HCT116 (cell line): ENCODE data around the gene MRTFB. TPM values are rescaled to one million over a fixed set of nuclear protein-coding genes. Genes with fewer than 3 reads are reported as not detected.

ENCODE experiments used
- ATAC-seq: fragments of 200-7000 bp; cut with Tn5 transposase; 2 replicates; pipeline ENCODE4 v1.9.1; 2020; ENCODE audit warnings: mild to moderate bottlenecking, moderate library complexity
- BruUV-seq: library from RNA; stranded (reverse); fragments of 400-500 nt; replicated peaks from 2 replicates; lab custom pipeline; 2021; lab: Mats Ljungman, UMichigan
- CTCF ChIA-PET: fragments of 300-600 bp; sonication (Branson Sonifier 250); formaldehyde crosslinking; loops from one replicate; lab custom pipeline; 2021; ENCODE audit warnings: antibody characterized with exemption; lab: Charles Lee
- POLR2A ChIA-PET: fragments of 300-600, 350-600 bp; sonication (Branson Sonifier 250); formaldehyde crosslinking; loops from one replicate; lab custom pipeline; 2021; ENCODE audit warnings: antibody characterized with exemption; lab: Charles Lee
- RAD21 ChIA-PET, 2 experiments: fragments of 300-600 bp; sonication (Branson Sonifier 250); formaldehyde crosslinking; loops; one replicate each; lab custom pipeline; 2023; ENCODE audit warnings: low total read pairs in 2 of 2; ENCODE audit not compliant: uncharacterized antibody in 2 of 2, unreplicated experiment in 2 of 2, low non-redundant PET in 1 of 2; lab: Charles Lee
- DNase-seq: peaks from one replicate; pipeline ENCODE4 v3.0.0-alpha.2; 2010; ENCODE audit warnings: low read depth, low spot score
- H2AFZ ChIP-seq: fragments of 200-600 bp; shearing (Covaris generic), sonication (generic); 2 replicates; pipeline ENCODE4 v1.6.1; 2017; ENCODE audit warnings: low read depth, mixed run types, mixed read lengths, antibody characterized with exemption, low read length; ENCODE audit not compliant: poor library complexity, severe bottlenecking
- H3K27ac ChIP-seq: 2 replicates; pipeline ENCODE4 v1.5.1; 2012; ENCODE audit warnings: low read depth, low read length
- H3K27me3 ChIP-seq: fragments of 200-600 bp; sonication (generic); 2 replicates; pipeline ENCODE4 v1.6.1; 2016; ENCODE audit warnings: mixed run types, low read length, mixed read lengths; ENCODE audit not compliant: insufficient read depth
- H3K36me3 ChIP-seq, 2 experiments: fragments of 200-500 bp in 1 of 2; fragments of 200-600 bp in 1 of 2; sonication (Bioruptor generic) in 1 of 2; sonication (generic) in 1 of 2; 2 replicates each; pipeline versions ENCODE4 v1.5.1 to v1.6.1; 2014 to 2016; ENCODE audit warnings: low read length in 2 of 2, inconsistent platforms in 1 of 2, mixed read lengths in 1 of 2, mixed run types in 1 of 2; ENCODE audit not compliant: insufficient read depth in 2 of 2, control insufficient read depth in 1 of 2
- H3K4me1 ChIP-seq, 2 experiments: fragments of 200-600 bp in 1 of 2; sonication (generic) in 1 of 2; 2 replicates each; pipeline versions ENCODE4 v1.5.1 to v1.6.1; 2012 to 2017; ENCODE audit warnings: low read length in 2 of 2, inconsistent platforms in 1 of 2, mild to moderate bottlenecking in 1 of 2, mixed read lengths in 1 of 2, mixed run types in 1 of 2, moderate library complexity in 1 of 2; ENCODE audit not compliant: insufficient read depth in 2 of 2, control insufficient read depth in 1 of 2
- H3K4me2 ChIP-seq: fragments of 200-600 bp; sonication (generic); 2 replicates; pipeline ENCODE4 v1.6.1; 2017; ENCODE audit warnings: mixed run types, low read length, mixed read lengths
- H3K4me3 ChIP-seq, 2 experiments: fragments of 200-600 bp in 1 of 2; sonication (generic) in 1 of 2; replicated peaks in 1 of 2; 2 replicates each; pipeline ENCODE4 v1.5.1; 2011 to 2016; ENCODE audit warnings: low read length in 2 of 2, control low read depth in 1 of 2, low read depth in 1 of 2, mild to moderate bottlenecking in 1 of 2, mixed read lengths in 1 of 2, mixed run types in 1 of 2
- H3K79me2 ChIP-seq: fragments of 200-600 bp; sonication (generic); 2 replicates; pipeline ENCODE4 v1.6.1; 2017; ENCODE audit warnings: mild to moderate bottlenecking, mixed run types, low read length, moderate library complexity, mixed read lengths; ENCODE audit not compliant: insufficient read depth
- H3K9ac ChIP-seq: fragments of 200-600 bp; sonication (generic); 2 replicates; pipeline ENCODE4 v1.6.1; 2016; ENCODE audit warnings: low read length, mixed read lengths
- H3K9me2 ChIP-seq: fragments of 200-600 bp; sonication (generic), shearing (Covaris generic); 2 replicates; pipeline ENCODE4 v1.6.1; 2017; ENCODE audit warnings: mixed run types, mild to moderate bottlenecking, moderate library complexity; ENCODE audit not compliant: insufficient read depth
- H3K9me3 ChIP-seq, 2 experiments: fragments of 200-500 bp in 1 of 2; fragments of 200-600 bp in 1 of 2; sonication (Bioruptor generic) in 1 of 2; sonication (generic) in 1 of 2; 2 replicates each; pipeline ENCODE4 v1.6.1; 2014 to 2017; ENCODE audit warnings: low read length in 2 of 2, mixed read lengths in 2 of 2, inconsistent platforms in 1 of 2, low read depth in 1 of 2, mild to moderate bottlenecking in 1 of 2, mixed run types in 1 of 2, moderate library complexity in 1 of 2; ENCODE audit not compliant: control insufficient read depth in 1 of 2, insufficient read depth in 1 of 2
- H4K20me1 ChIP-seq: fragments of 200-600 bp; sonication (generic), shearing (Covaris generic); 2 replicates; pipeline ENCODE4 v1.6.1; 2017; ENCODE audit warnings: mixed run types, mild to moderate bottlenecking, moderate library complexity; ENCODE audit not compliant: insufficient read depth
- CEBPB ChIP-seq: IDR thresholded peaks from 2 replicates; pipeline ENCODE4 v1.6.1; 2012; ENCODE audit warnings: low read depth
- POLR2A ChIP-seq: IDR thresholded peaks from 2 replicates; pipeline ENCODE4 v1.7.0; 2011; ENCODE audit warnings: borderline replicate concordance; ENCODE audit not compliant: insufficient read depth, insufficient read length; ENCODE audit errors: extremely low read depth
- POLR2AphosphoS5 ChIP-seq: IDR thresholded peaks from 2 replicates; pipeline ENCODE4 v1.6.1; 2011; ENCODE audit warnings: mild to moderate bottlenecking, low read depth, low read length, moderate library complexity
- REST ChIP-seq: IDR thresholded peaks from 2 replicates; pipeline ENCODE4 v1.6.1; 2012; ENCODE audit warnings: low read depth
- SIN3A ChIP-seq: IDR thresholded peaks from 2 replicates; pipeline ENCODE4 v1.6.1; 2012; ENCODE audit warnings: low read depth
- SP1 ChIP-seq: IDR thresholded peaks from 2 replicates; pipeline ENCODE4 v1.6.1; 2012; ENCODE audit warnings: low read depth
- SRF ChIP-seq: IDR thresholded peaks from 2 replicates; pipeline ENCODE4 v1.6.1; 2012; ENCODE audit warnings: low read depth
- ZBTB33 ChIP-seq: IDR thresholded peaks from 2 replicates; pipeline ENCODE4 v1.6.1; 2011; ENCODE audit warnings: mild to moderate bottlenecking, low read length, moderate library complexity; ENCODE audit not compliant: insufficient replicate concordance; ENCODE audit errors: extremely low read depth
- ZFX ChIP-seq: fragments of 450-650 bp; IDR thresholded peaks from 2 replicates; pipeline ENCODE4 v1.6.1; 2017
- intact Hi-C: fragments of 100-400 bp; cut with micrococcal nuclease; formaldehyde crosslinking; loops from 2 replicates; pipeline ENCODE4 v1.10.0; 2022
- total RNA-seq: library from RNA; stranded (reverse); gene quantifications from one replicate; pipeline ENCODE4 v1.2.1, GENCODE V29; 2021; ENCODE audit not compliant: unreplicated experiment

The MRTFB gene
- total RNA-seq, 1 experiment from 2014 or later, result 39.0 TPM

GRCh38 chr16:14036889-14037288 lies 34.2 kb upstream of the MRTFB start:
- TF ChIP-seq SRF (no peak), ZFX (no peak), CEBPB (no peak), REST (no peak), SP1 (no peak), POLR2A (no peak), ZBTB33 (no peak), SIN3A (no peak), POLR2AphosphoS5 (no peak)
- no peaks in the 10 kb centered on the region for H3K27me3 ChIP-seq
- ATAC-seq (no peak), DNase-seq (no peak)
- no peaks in the 10 kb centered on the region for H3K4me1 ChIP-seq
- no peak overlapping the region for H3K9ac ChIP-seq
- no peak overlapping the region for H3K4me3 ChIP-seq
- no peaks in the 10 kb centered on the region for H3K79me2 ChIP-seq
- no peaks in the 10 kb centered on the region for H3K36me3 ChIP-seq
- BruUV-seq, result no TSS peak
- no peaks in the 10 kb centered on the region for H3K9me2 ChIP-seq
- no peak overlapping the region for H3K4me2 ChIP-seq
- intact Hi-C loops, result loop anchor here (10.0 kb wide), 1 partner anchor 62 kb away; no protein-coding TSS in a partner anchor
- no peaks in the 10 kb centered on the region for H3K9me3 ChIP-seq
- RAD21 ChIA-PET, result interaction anchor here in 1 of 2 experiments (0.7 kb wide), 1 partner anchor 13 kb away, joined by 3 read pairs; no protein-coding TSS in a partner anchor
- H2AFZ ChIP-seq, result no peak overlapping the region
- H3K27ac ChIP-seq, result no peak overlapping the region
- no peaks in the 10 kb centered on the region for H4K20me1 ChIP-seq
- CTCF ChIA-PET, result no interaction called here
- POLR2A ChIA-PET, result no interaction called here
